Activated T-cell treated with anti-CD3 and anti-CD28 coated beads for 48 hours (primary cell): Measurements from ENCODE around the gene DDX10.

Experiments
- DNase-seq: peaks from one replicate; pipeline ENCODE4 v3.0.0-alpha.2; 2020; ENCODE audit warnings: low read depth

DDX10 gene

DNA sequence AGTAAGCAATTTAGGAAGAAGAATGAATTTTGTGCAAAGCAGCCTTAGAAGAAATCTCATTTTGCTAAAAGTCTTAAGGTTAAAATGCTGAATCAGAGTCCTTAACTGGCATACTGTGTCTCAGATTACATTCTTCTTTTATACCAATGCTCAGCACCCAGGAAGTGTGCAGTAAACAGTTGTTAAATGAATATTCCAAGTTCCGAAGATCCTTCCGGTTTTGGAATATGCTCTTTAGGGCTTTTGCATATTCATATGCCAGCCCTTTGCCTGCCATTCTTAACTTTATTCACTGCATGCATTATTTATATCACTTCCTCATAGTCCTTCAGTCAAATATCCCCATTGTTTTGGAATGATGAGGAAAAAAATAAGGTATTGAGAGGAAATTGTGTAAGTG is 242.0 kb downstream of the DDX10 start:
- no peak for DNase-seq

- no peak for DNase-seq
Measured at GRCh38 chr11:108909041-108909440, 244.2 kb downstream of the DDX10 start.

DNA sequence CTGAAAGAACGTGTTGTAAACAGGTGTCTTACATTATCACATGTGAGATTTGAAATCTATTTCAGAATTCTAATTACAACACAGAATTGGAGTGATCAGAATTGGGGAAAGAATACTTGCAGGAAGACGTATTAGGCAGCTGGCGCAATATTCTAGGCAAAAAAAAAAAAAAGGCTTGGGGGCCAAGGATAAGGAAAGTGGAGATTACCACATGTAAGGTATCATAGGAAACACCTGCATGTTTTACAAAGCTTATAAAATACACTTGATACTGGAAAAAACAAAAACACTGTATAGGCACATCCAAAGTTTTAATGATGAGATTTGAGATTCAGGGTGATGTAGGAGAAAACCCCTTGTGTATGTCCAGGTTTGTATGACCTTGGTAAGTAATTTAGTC is 245.1 kb downstream of the DDX10 start:
- DNase-seq, result no peak

- DNase-seq, result no peak
Measured at GRCh38 chr11:108912581-108912980, 247.7 kb downstream of the DDX10 start.

DNA sequence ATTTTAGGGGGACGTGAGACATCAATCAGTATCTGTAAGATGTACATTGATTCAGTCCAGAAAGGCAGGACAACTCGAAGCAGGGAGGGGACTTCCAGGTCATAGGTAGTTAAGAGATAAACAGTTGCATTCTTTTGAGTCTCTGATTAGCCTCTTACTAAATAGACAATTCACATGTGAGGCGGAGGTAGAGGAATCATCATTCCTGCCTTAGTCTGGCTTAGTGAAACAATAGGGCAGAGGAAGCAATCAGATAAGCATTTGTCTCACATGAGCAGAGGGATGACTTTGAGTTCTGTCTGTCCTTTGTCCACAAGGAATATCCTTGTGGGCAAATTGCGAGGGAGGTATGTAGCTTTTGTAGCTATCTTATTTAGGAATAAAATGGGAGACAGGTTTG is 248.3 kb downstream of the DDX10 start:
- no peak for DNase-seq

- DNase-seq, result no peak
Measured at GRCh38 chr11:108914211-108914610, 249.3 kb downstream of the DDX10 start.

- DNase-seq, result no peak
Measured at GRCh38 chr11:108914981-108915380, 250.1 kb downstream of the DDX10 start.

DNA sequence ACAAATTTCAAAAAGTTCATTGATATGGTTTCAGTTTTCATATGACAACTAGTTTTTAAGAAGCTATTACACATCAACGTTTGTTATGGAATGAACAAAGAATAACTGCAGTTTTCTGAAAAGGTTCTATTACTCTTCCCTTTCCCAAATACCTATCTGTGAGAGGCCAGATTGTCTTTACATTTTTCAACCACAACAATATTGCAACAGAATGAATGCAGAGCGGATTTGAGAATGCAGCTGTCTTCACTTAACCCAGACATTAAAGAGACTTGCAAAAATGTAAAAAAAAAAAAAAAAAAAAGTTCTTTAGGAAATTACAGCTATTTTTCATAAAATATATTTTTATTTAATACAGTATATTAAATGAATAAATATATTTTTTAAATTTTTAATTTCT is 250.8 kb downstream of the DDX10 start:
- DNase-seq, result no peak

DNA sequence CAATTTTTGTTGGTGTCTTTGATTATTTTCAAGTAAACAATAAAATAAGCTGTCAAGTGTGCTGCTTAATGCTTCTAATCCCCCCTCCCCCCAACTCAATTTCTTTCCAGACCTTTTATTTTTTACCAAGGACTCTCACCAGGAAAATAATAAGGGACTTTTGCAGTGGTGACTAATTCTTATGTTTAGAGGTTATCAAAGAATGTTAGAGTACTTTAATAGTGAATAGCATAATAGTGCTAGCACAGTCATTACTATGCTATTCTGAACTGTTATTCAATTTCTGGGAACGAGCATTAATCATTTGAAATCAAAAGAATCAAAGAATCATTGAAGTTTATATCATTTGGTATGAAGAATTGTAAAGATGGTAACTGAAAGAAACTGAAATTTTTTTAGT is 251.4 kb downstream of the DDX10 start:
- DNase-seq, result no peak

DNA sequence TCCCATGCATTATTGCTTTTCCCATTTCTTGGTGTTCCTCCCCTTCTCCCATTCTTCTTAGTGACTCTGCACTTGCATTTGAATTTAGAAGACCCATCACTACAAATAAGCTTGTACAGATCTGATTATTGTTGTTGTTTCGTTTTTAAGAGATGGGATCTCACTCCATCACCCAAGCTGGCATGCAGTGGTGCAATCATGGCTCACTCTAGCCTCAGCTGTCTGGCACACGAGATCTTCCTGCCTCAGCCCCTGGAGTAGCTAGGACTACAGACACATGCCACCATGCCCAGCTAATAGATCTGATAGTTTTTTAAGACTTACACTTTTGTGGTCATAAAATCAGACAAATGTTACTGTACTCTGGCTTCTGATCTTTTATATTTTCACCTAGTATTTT is 252.1 kb downstream of the DDX10 start:
- DNase-seq, result no peak

- no peak for DNase-seq
Measured at GRCh38 chr11:108921211-108921610, 256.3 kb downstream of the DDX10 start.

- DNase-seq, result no peak
Measured at GRCh38 chr11:108922241-108922640, 257.4 kb downstream of the DDX10 start.

GRCh38 chr11:108923413-108923812 is 258.5 kb downstream of the DDX10 start:
- DNase-seq, result no peak

DNA sequence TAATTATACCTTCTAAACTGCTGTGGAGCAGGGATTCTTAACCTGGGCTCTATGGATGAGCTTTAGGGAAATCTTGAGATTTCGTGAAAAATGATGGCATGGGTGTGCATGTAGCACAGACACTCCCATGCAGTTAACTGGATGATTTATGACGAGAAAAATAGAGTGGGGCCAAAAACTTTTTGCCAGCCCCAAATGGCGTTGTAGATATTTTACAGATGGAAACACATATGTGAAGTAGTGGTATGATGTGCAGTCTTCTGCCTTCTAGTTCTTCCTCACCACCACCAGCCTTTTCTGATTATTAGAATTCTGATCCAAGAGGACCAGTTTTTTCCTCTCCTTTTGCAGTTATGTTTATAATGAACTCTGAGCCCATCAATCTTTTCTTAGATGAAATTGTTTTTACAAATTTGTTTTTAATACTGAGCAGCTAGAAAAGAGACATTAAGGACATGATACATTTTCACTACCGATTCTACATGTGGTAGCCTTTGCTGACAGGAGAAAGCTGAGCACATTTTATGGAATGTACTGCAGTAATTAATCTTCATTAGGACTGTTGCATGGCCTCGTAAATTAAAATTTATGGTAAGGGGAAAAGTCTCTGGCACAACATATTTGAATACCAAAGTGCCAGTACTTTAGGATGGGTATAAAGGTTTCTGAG is 261.4 kb downstream of the DDX10 start:
- no peak for DNase-seq

- DNase-seq, result no peak
Measured at GRCh38 chr11:108926841-108927577, 262.1 kb downstream of the DDX10 start.

- DNase-seq, result no peak
Measured at GRCh38 chr11:108927791-108928545, 263.1 kb downstream of the DDX10 start.

- no peak for DNase-seq
Measured at GRCh38 chr11:108929241-108929640, 264.4 kb downstream of the DDX10 start.

GRCh38 chr11:108931168-108931567 is 266.3 kb downstream of the DDX10 start:
- DNase-seq, result no peak

DNA sequence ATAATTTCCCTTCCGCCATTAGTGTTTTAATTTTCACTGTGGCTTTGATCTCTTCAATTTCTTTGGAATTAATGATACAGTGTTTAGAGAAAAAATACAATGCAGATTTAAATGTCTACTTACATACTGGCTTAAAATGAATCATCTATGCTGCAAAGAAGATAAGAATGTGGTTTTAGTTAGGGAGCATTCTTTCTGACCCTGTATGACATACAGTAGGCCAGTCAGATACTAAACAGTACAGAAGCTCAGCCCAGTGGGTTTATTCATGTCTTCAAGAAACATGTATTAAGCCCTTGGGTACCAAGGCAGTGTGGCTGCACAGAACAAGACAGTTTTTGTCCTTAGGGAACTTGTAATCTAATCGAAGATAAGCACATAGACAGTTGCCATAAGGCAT is 268.8 kb downstream of the DDX10 start:
- no peak for DNase-seq

- DNase-seq, result no peak
Measured at GRCh38 chr11:108934289-108934688, 269.4 kb downstream of the DDX10 start.

DNA sequence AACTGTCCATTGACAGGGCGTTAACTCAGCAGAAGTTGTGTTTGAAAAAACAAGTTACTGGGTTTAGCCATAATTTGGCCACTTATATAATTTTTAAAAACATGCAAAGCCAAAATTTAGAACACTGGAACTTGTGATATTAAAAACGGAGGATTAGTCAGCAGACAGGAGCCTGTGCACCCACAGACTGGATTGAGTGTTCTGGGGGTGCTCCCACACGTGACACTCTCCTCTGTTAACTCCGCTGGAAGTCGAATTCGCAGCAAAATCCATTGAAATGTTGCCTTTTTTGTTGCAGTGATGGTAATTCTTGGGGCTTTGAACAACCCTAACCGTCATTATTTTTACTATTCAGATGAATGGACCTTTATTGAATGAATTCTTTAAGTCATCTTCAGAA is 269.8 kb downstream of the DDX10 start:
- no peak for DNase-seq

GRCh38 chr11:108937746-108938145 is 272.9 kb downstream of the DDX10 start:
- no peak for DNase-seq

DNA sequence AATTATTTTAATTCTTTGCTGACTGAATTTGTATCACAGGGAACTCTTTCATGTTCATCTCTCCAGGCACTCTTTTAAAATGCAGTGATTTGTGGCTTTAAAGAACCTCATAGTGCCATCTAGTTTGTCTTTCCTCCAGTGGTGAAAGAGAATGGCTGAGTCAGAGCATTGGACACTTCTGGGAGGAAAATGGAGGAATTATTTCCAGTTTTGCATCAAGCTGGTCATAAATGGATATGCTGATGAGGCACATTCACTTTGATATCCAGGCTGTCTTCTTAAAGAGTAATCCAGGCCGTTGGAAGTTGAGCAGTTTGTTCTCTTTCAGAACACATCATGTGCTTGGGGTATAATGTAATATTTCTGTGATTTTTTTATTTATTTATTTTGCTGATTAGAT is 273.7 kb downstream of the DDX10 start:
- no peak for DNase-seq
